HG03520 (cell line): Measurements from ENCODE around the gene ZSWIM4.
"Not testable (repeated sequence)": the region's sequence is repeated elsewhere in the genome, so short reads cannot be mapped to it uniquely, and the experiment has no call there.

Experiments used
- ATAC-seq: cut with Tn5 transposase; IDR thresholded peaks from one replicate; pipeline ENCODE4 v1.9.1; 2021; ENCODE audit warnings: mild to moderate bottlenecking, moderate library complexity; ENCODE audit not compliant: unreplicated experiment

Gene ZSWIM4

GRCh38 chr19:13794757-13795589 is at the start of gene ZSWIM4:
TSS of gene ZSWIM4 (plus strand) at chr19:13795443. CDS start at chr19:13795649, 206 bp downstream.
- ATAC-seq = peak; percentile 94

- no peak for ATAC-seq
Measured at GRCh38 chr19:13747098-13747453, 48.2 kb upstream of the ZSWIM4 start.

- no peak for ATAC-seq
Measured at GRCh38 chr19:13748169-13748828, 46.9 kb upstream of the ZSWIM4 start.

- ATAC-seq = no peak
Measured at GRCh38 chr19:13751436-13751835, 43.8 kb upstream of the ZSWIM4 start.

GRCh38 chr19:13753622-13754021 is 41.6 kb upstream of the ZSWIM4 start:
- ATAC-seq = not testable (repeated sequence)

GRCh38 chr19:13756210-13756609 is 39.0 kb upstream of the ZSWIM4 start:
- ATAC-seq = no peak

GRCh38 chr19:13757805-13758772 is 37.2 kb upstream of the ZSWIM4 start:
- no peak for ATAC-seq

GRCh38 chr19:13758795-13759194 is 36.4 kb upstream of the ZSWIM4 start:
- no peak for ATAC-seq

- no peak for ATAC-seq
Measured at GRCh38 chr19:13761423-13761822, 33.8 kb upstream of the ZSWIM4 start.

- no peak for ATAC-seq
Measured at GRCh38 chr19:13762635-13763235, 32.5 kb upstream of the ZSWIM4 start.

- no peak for ATAC-seq
Measured at GRCh38 chr19:13763265-13763664, 32.0 kb upstream of the ZSWIM4 start.

- no peak for ATAC-seq
Measured at GRCh38 chr19:13764101-13764807, 31.0 kb upstream of the ZSWIM4 start, which contains the start of gene MRI1. TSS of gene MRI1 (plus strand) at chr19:13764522. CDS start at chr19:13764589, 67 bp downstream.

GRCh38 chr19:13764821-13765394 is 30.3 kb upstream of the ZSWIM4 start:
- ATAC-seq = no peak

GRCh38 chr19:13765395-13766094 is 29.7 kb upstream of the ZSWIM4 start:
- no peak for ATAC-seq

- no peak for ATAC-seq
Measured at GRCh38 chr19:13766095-13766481, 29.2 kb upstream of the ZSWIM4 start.

GRCh38 chr19:13768510-13768909 is 26.7 kb upstream of the ZSWIM4 start:
- no peak for ATAC-seq

- no peak for ATAC-seq
Measured at GRCh38 chr19:13770013-13770635, 25.1 kb upstream of the ZSWIM4 start.
